Raji (cell line): ENCODE measurements around the gene CUX1.

Experiments used
- POLR2A ChIP-seq: IDR thresholded peaks from 2 replicates; pipeline ENCODE4 v1.6.1; 2011; ENCODE audit warnings: low read depth, low read length, control low read depth; ENCODE audit not compliant: insufficient read depth

Gene CUX1

DNA sequence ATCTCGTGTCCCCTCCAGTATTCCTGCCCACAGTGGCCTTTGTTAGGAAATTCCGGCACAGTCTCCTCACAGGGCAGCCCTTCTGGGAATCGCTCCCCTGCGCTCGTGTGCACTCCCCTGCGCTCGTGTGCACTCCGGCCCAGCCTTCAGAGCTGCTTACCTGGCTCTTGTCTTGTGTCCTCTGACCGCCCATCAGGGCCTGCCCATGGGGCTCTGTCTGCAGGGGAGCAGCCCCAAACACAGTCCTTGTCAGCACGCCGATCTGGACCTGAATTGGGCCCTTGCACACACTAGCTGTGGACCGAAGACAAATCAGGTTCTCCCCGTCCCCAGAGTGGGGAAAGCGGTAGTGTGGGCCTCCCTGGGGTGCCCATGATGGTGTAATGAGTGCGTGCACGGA, 179.4 kb downstream of the CUX1 start:
- TF ChIP-seq POLR2A = no peak

- TF ChIP-seq POLR2A = no peak
Measured at GRCh38 chr7:101998029-101998905, 180.8 kb downstream of the CUX1 start.

DNA sequence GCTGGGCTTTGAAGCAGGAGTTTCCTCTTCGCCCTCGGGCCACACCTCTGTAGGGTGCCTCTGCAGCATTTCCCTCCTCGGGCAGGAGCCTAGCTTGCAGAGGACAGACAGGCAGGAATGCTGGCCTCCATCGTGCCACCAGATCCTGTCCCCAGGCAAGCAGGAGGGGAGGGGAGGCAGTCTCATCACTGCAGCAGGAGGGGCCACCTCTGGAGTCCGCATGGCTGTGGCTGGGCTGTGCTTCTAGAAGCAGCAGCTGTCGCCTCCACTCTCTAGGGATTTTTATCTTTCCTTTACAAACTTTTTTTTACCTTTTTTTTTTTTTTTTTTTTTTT, 181.4 kb downstream of the CUX1 start:
- no peak for TF ChIP-seq POLR2A

GRCh38 chr7:101999393-101999792, 182.0 kb downstream of the CUX1 start:
- no peak for TF ChIP-seq POLR2A

DNA sequence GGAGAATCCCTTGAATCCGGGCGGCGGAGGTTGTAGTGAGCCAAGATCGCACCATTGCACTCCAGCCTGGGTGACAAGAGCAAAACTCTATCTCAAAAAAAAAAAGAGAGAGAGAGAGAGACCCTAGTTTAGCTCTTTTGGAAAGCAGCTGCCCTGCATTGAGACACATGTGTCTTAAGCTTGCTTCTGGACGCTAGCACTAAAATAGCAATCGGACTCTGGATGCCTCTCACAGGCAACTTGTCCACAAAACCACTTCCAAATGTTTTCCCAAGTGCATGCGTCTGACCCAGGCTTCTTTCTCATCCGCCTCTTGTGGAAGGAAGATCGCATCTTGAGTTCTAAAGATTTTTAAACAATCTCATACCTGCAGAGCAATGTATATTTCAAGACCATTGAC, 182.7 kb downstream of the CUX1 start:
- TF ChIP-seq POLR2A = no peak

DNA sequence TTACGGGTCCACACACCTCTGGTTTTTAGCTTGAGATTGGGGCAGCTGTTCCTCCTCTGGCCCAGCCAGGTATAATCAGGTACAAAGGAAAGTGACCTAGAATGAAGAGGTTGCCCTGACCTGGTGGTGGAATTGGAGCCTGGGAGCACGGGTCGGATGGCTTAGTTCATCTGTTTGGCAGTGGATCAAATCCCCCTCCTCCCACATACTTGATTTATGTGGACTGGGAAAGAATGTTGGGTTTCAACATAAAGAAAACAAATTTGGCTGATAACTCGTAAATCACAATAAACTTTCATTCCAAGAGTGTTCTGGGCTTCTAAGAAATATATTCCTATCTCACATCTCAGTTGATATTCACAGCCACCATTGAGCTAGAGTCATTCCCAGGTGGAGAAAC, 186.8 kb downstream of the CUX1 start:
- no peak for TF ChIP-seq POLR2A

DNA sequence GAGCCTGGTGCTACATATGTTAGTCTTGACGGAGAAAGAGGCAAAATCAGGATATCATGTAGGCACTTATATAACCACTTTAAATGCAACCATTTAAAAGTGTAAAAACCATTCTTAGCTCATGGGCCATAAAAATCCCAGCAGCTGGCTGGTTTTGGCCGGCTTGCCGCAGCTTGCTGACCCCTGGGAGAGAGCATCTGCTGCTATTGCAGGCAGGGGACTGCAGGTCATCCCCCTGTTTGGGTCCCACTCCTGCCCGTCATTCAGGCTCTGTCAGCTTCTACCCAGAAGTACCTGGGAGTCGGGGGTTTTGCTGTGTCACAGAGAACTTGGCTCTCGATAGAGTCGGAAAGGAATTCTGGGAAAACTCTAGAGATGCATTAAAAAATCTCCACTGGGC, 187.4 kb downstream of the CUX1 start:
- no peak for TF ChIP-seq POLR2A

GRCh38 chr7:102005933-102006480, 188.6 kb downstream of the CUX1 start:
- no peak for TF ChIP-seq POLR2A

DNA sequence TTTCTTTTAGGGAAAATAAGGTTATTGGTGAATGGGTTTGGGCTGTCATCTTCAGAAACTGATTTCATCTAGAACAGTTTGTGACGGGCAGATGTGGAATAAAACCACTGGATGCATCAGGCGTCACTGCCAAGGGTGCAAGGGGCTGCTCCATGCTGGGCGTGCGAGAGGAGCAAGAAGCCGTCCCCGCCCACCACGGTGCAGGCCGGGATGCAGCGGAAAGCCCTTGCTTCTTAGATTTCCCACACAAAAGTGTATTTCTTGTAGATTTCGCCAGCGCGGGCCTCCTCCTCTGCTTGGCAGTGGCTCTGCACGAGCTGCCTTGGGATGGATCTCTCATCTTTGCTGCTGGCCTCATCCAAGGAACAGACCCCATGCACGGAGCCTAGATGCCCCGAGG, 189.3 kb downstream of the CUX1 start:
- TF ChIP-seq POLR2A = no peak

DNA sequence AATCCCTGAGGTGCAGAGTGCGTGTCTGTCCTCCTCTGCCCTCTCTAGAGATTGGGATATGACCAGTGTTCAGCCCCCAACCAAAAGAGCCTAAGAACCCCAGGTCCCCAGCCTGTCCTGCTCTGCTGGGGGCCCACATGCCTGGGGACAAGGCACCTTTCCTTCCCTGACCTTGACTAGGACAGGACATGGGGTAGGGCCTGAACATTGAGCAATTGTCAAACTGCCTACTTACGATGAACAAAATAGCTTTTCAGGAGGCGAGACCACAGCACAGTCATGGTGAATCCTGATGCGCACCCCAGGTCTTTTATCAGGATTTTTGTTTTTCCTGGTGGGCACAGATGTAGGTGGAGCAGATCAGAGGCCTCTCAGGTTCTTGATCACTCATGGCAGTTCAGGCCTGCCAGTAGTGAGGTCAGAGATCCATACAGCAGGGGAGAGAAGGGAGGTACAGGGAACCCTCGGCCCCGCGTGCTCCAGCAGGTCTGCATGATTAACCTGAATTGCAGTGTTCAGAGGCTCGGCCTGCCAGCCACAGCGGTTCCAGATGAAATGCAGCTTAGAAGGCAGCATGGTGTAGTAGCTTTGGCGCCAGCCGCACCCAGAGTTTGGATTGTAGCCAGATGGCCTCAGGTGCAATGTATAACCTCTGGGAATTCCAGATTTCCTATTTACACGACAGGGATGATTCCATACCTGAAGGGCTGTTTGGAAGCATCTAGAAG, 191.3 kb downstream of the CUX1 start:
- TF ChIP-seq POLR2A = no peak

- no peak for TF ChIP-seq POLR2A
Measured at GRCh38 chr7:102009628-102010027, 192.2 kb downstream of the CUX1 start.

DNA sequence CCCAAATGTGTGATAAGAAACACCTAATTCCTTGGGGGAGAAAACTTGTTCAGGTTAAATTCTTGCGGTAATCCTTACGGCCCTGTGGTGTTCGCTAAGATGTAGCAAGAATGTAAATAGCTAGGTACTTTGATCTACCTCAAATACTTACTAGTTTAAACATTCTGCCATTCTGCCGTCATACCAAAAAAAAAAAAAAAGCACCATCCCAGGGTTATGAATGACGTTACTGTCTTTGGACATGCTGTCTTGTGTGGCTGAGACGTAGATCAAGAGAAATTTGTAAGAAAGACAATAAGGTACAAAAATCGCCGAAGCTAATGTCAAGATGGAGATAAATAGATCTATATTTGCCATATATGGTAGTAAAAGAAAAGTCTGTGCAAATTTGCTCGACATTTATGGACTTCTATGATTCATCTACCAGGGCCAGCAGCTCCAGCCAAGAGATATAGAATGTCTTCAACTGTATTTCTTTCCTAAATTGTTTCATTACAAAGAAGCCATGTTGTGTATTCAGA, 195.6 kb downstream of the CUX1 start:
- no peak for TF ChIP-seq POLR2A

DNA sequence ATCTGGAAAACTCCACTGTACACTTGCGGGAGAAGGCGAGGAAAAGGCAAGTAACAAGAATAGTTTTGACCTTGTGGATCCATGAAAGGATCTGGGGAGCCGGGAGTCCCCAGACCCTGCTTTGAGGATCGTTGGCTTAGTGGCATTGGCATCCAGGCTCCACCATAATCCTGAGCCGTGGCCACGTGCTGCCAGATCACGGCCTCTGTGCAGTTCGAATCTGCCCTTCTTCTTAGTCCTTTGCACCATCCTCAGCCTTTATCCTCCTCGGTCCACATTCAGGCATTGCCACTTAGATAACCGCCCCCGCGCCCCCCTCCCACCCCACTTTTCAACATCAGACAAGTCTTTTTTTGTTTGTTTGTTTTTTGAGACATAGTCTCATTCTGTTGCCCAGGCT, 201.4 kb downstream of the CUX1 start:
- TF ChIP-seq POLR2A = no peak

DNA sequence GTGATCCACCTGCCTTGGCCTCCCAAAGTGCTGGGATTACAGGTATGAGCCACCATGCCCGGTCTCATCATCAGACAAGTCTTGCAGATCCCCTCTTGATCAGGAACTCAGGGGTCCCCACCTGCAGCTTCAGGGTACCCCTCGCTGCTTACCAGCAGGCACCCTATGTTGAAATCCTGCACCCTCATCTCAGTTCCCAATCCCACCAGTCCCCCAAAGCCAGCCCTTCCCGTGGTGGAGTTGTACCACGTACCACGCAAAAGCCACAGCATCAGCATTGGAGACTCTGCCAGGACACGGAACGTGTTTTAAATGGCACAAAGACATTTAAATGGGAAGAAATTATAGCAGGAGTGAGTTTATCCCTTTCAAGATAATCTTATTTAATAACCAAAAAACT, 202.0 kb downstream of the CUX1 start:
- no peak for TF ChIP-seq POLR2A

DNA sequence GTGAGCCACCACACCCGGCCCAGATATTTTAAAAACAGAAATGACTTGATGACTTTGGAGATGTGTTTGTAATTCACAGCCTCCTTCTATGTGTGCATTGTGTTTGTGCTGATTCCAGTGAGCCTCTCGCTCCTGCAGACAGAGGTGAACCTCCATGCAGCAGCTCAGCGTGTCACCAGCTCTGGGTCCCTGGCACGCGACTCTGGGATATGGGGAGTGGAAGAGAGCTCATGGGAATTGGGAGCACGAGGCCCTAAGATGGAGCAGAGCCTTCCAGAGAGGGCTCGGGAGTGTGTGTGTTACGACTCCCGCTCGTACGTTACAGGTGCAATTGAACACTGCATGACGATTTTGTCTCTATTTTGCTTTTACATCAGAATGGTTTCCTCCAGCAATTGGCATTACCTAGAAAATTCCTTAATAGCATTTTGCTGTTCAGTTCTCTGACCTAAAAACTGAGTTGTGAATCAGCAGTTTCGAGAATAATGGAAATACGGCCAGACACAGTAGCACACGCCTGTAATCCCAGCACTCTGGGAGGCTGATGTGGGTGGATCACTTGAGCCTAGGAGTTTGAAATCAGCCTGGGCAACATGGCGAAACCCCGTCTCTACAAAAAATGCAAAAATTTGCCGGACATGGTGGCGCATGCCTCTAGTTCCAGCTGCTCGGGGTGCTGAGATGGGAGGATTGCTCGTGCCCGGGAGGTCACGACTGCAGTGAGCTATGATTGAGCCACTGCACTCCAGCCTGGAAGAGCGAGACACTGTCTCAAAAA, 204.6 kb downstream of the CUX1 start:
- TF ChIP-seq POLR2A = no peak

- TF ChIP-seq POLR2A = no peak
Measured at GRCh38 chr7:102024005-102024768, 206.8 kb downstream of the CUX1 start.
